ENCODE measurements around the gene CBX8. TPM values are rescaled to one million over a fixed set of nuclear protein-coding genes. Genes with fewer than 3 reads are reported as not detected.

CBX8 gene
- total RNA-seq, 2 experiments from 2014 or later = 8.6 to 9.4 TPM

DNA sequence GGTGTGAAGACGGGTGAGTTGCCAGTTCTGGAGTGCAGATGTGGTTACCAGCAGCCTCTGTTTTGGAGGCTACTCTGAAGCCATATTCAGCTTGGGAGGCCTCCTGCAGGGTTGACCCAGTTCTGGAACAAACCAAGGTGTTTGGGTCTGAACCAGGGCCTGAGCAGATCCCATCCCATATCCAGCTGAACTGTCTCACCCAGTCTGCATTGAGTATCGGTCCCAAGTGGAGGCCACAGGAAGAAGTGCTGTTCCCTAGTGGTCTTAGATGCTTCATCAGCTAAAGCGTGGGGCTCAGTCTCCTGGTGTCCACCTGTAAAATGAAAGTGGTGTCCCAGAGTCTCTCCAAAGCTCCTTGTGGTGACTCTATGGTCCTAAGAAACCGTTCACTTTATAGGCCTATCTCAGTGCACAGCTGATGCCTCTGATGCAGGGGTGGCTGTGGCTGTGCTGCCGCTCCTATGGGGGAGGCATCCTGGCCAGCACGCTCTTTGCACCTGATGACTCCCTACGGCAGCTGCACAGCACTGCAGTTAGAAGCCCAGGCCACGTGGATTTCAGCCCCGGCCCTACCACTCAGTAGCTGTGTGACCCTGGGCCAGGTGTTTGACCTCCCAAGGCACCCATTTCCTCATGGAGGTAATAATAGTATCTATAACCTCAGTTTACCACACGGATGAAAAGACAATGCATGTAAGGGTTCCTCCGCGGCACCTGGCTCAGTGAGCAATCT lies 21.3 kb upstream of the CBX8 start:
- Mint-ChIP-seq H3K4me3 (no peak overlapping the region), H3K27me3 (ENCODE audit: low read depth) (peaks cover 47% of the 10 kb centered on the region), H3K36me3 (ENCODE audit: low read depth) (peaks cover 2% of the 10 kb centered on the region), H3K4me1 (ENCODE audit: low read depth) (peaks cover 11% of the 10 kb centered on the region), H3K9me3 (ENCODE audit: insufficient read depth) (no peaks in the 10 kb centered on the region), H3K27ac (no peak overlapping the region)
- ATAC-seq = no peak
- ChIA-PET CTCF (interaction anchor here (1.0 to 4.2 kb wide), 10 partner anchors 15 to 152 kb away, joined by 3 to 15 read pairs (median 4); partner anchors contain the start of genes CBX4 and CBX8), POLR2A (interaction anchor here (0.6 to 2.1 kb wide), 4 partner anchors 17 to 24 kb away, joined by 3 to 12 read pairs (median 4); no protein-coding TSS in a partner anchor)
- no peak for DNase-seq

DNA sequence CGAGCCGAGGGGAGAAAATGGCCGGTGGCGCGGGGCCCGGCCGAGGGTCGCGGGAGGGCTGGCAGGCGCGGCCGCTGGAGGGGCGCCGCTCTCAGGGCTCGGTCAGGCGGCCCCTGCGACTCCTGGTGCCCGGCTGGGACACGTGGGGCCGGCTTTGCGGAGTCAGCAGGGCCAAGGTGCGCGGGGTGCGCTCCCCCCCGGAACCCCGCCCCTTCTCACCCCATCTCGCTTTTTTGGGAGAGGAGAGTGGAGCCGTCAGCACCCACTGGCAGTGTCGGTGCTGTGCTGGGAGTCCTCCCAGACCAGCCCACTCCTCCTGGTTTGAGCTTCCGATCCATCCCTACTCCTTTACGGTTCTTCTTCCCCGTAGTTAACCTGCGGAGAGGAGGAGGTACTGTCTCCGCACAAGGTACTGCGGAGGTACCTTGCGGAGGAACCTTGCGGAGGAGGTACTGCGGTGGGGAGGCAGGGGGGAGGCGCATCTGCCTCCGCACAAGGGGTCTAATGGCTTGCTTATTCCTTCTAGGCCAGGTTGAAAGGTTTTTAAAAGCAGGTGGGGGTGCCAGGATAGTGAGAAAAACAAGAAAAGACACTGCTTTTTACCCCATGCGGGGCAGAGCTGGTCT lies 19.1 kb upstream of the CBX8 start:
- ATAC-seq (no peak), DNase-seq (no peak)
- Mint-ChIP-seq H3K27ac (no peak overlapping the region), H3K36me3 (ENCODE audit: low read depth) (peaks cover 2% of the 10 kb centered on the region), H3K9me3 (ENCODE audit: insufficient read depth) (no peaks in the 10 kb centered on the region), H3K4me1 (ENCODE audit: low read depth) (peaks cover 22% of the 10 kb centered on the region), H3K27me3 (ENCODE audit: low read depth) (peaks cover 59% of the 10 kb centered on the region), H3K4me3 (no peak overlapping the region)
- ChIA-PET CTCF (interaction anchor here (4.2 kb wide), 1 partner anchor 19 kb away, joined by 15 read pairs; no protein-coding TSS in a partner anchor), POLR2A (interaction anchor here (0.6 kb wide), 1 partner anchor 191 kb away, joined by 3 read pairs; no protein-coding TSS in a partner anchor)

DNA sequence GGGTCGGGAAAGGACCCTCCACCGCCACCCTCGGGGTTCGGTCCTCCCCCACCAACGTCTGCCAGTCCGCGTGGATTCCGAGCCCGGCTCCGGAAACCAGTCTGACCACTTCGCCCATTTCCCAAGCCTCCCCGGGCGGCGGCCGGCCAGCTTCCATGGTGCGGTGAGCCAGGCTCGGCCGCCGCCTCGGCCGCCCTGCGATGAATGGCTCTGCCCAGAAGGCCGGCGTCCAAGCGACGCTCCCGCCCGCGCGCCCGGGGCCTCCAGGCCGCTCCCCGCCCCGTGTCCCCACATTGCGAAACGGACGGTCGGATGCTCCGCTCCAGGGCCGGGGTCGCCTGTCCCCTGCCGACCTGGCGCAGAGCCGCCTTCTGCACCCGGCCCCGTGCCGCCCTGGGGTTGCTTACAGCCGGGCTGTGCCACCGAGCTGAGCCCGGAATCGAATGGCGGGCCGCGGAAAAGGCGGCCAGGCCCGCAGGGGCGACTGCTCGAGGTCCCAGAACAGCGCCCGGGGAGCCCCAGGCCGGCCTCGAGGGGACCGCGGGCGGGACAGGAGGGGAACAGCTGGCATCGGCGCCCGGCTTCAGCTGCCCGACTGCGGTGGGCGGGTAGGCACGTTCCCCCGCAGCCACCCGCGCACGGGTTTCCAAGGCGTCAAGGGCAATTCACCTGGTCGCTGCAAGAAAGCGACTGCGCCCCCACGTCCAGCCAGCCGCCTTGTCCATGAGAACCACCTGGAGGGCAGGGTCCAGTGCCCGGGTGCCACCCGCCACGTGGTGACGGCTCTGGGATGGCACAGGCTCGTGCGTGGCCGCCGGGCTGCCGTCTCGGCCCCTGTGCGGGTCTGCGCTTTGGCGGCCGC lies 18.3 kb upstream of the CBX8 start:
- no peaks in the 10 kb centered on the region for H3K9me3 Mint-ChIP-seq (ENCODE audit: insufficient read depth)

DNA sequence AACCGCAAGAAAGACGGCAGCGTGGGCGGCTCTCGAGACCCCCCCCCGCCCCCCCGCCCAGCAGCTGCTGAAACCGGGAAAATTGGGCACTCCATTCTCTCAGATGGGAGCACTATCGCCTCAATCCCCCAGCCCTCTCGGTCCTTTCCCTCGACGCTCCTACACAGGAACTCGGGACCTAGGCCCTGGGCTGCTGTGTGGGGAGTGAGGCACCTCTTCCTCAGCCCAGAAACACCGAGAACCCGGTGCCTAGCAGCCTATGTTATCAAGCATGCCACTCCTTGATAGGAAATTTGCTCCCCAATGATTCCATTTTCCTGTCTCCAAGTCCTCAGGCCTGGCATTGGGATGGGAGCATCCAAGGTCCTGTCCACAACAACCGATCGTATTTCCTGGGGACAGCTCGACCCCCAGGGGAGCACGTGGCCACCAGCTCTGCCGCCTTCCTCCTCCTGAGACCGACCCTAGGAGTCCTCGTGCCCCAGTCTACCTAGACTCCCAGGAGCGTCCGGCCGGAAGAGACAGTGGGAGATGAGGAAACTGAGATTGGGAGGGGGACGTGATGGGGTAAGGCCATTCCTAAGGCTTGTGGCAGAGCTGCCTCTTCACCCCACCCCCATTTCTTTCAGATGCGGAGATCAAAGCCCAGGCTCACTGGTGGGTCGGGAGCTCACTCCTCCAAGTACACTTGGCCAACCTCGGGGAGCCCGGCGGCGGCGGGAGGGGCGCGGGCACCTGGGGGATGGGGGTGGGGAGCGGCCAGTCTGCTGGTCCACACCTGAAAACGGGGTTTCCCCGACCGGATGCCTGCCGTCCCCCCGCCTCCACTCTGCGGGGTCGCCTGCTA lies 17.5 kb upstream of the CBX8 start:
- POLR2A ChIA-PET = interaction anchor here (0.7 kb wide), 1 partner anchor 12 kb away, joined by 3 read pairs; no protein-coding TSS in a partner anchor
- Mint-ChIP-seq H3K4me1 (ENCODE audit: low read depth) (peaks cover 31% of the 10 kb centered on the region), H3K36me3 (ENCODE audit: low read depth) (peaks cover 2% of the 10 kb centered on the region), H3K27ac (no peak overlapping the region), H3K27me3 (ENCODE audit: low read depth) (peaks cover 58% of the 10 kb centered on the region), H3K9me3 (ENCODE audit: insufficient read depth) (no peaks in the 10 kb centered on the region), H3K4me3 (peak overlapping the region; percentile 43)
- ATAC-seq (no peak), DNase-seq (no peak)
- CTCF ChIA-PET = interaction anchor here (0.7 to 5.0 kb wide), 4 partner anchors 17 to 27 kb away, joined by 3 to 29 read pairs (median 3); partner anchors contain the start of genes CBX4 and CBX8

More for the DNA sequence above, 18.3 kb upstream of the CBX8 start:
- POLR2A ChIA-PET = interaction anchor here (0.6 kb wide), 1 partner anchor 191 kb away, joined by 3 read pairs; no protein-coding TSS in a partner anchor
- Mint-ChIP-seq H3K36me3 (ENCODE audit: low read depth) (peaks cover 2% of the 10 kb centered on the region), H3K4me1 (ENCODE audit: low read depth) (peaks cover 27% of the 10 kb centered on the region), H3K4me3 (no peak overlapping the region), H3K27me3 (ENCODE audit: low read depth) (peaks cover 63% of the 10 kb centered on the region), H3K27ac (no peak overlapping the region)
- DNase-seq (no peak), ATAC-seq (no peak)
- CTCF ChIA-PET = interaction anchor here (1.6 to 5.0 kb wide), 2 partner anchors 18 to 21 kb away, joined by 3 to 29 read pairs; partner anchors contain the start of gene CBX8

- ChIA-PET POLR2A (interaction anchor here (0.7 to 1.3 kb wide), 2 partner anchors 9 to 11 kb away, joined by 3 to 4 read pairs; no protein-coding TSS in a partner anchor), CTCF (interaction anchor here (0.7 to 10.5 kb wide), 7 partner anchors 10 to 266 kb away, joined by 3 to 94 read pairs (median 3); partner anchors contain the start of genes CBX4 and CBX8)
- ATAC-seq = no peak
- DNase-seq = no peak
- H3K36me3 Mint-ChIP-seq (ENCODE audit: low read depth) = peaks cover 2% of the 10 kb centered on the region
- H3K4me1 Mint-ChIP-seq (ENCODE audit: low read depth) = peaks cover 39% of the 10 kb centered on the region
- H3K27ac Mint-ChIP-seq = no peak overlapping the region
- peaks cover 59% of the 10 kb centered on the region for H3K27me3 Mint-ChIP-seq (ENCODE audit: low read depth)
- H3K4me3 Mint-ChIP-seq = no peak overlapping the region
- no peaks in the 10 kb centered on the region for H3K9me3 Mint-ChIP-seq (ENCODE audit: insufficient read depth)
Measured at GRCh38 chr17:79813297-79814126, 16.6 kb upstream of the CBX8 start.

- H3K4me3 Mint-ChIP-seq = peak overlapping the region; percentile 40
- peaks cover 39% of the 10 kb centered on the region for H3K4me1 Mint-ChIP-seq (ENCODE audit: low read depth)
- DNase-seq = no peak
- peaks cover 2% of the 10 kb centered on the region for H3K36me3 Mint-ChIP-seq (ENCODE audit: low read depth)
- no peak overlapping the region for H3K27ac Mint-ChIP-seq
- no peak for ATAC-seq
- H3K9me3 Mint-ChIP-seq (ENCODE audit: insufficient read depth) = no peaks in the 10 kb centered on the region
- CTCF ChIA-PET = interaction anchor here (1.0 to 10.5 kb wide), 9 partner anchors 9 to 267 kb away, joined by 3 to 94 read pairs (median 3); partner anchors contain the start of gene CBX4
- H3K27me3 Mint-ChIP-seq (ENCODE audit: low read depth) = peaks cover 61% of the 10 kb centered on the region
- POLR2A ChIA-PET = interaction anchor here (1.3 to 1.7 kb wide), 3 partner anchors 8 to 26 kb away, joined by 4 to 11 read pairs (median 6); partner anchors contain the start of gene CBX4
Measured at GRCh38 chr17:79812353-79813258, 15.7 kb upstream of the CBX8 start.

GRCh38 chr17:79811868-79812352 lies 15.0 kb upstream of the CBX8 start:
- ChIA-PET POLR2A (interaction anchor here (1.3 to 1.7 kb wide), 3 partner anchors 8 to 27 kb away, joined by 4 to 11 read pairs (median 6); partner anchors contain the start of gene CBX4), CTCF (interaction anchor here (0.7 to 10.5 kb wide), 12 partner anchors 9 to 182 kb away, joined by 3 to 94 read pairs (median 4); partner anchors contain the start of genes CBX4 and CBX8)
- Mint-ChIP-seq H3K36me3 (ENCODE audit: low read depth) (peaks cover 2% of the 10 kb centered on the region), H3K4me3 (peak overlapping the region; percentile 36), H3K27me3 (ENCODE audit: low read depth) (peaks cover 63% of the 10 kb centered on the region), H3K4me1 (ENCODE audit: low read depth) (peaks cover 39% of the 10 kb centered on the region), H3K27ac (no peak overlapping the region), H3K9me3 (ENCODE audit: insufficient read depth) (no peaks in the 10 kb centered on the region)
- no peak for ATAC-seq
- DNase-seq = peak; percentile 20

DNA sequence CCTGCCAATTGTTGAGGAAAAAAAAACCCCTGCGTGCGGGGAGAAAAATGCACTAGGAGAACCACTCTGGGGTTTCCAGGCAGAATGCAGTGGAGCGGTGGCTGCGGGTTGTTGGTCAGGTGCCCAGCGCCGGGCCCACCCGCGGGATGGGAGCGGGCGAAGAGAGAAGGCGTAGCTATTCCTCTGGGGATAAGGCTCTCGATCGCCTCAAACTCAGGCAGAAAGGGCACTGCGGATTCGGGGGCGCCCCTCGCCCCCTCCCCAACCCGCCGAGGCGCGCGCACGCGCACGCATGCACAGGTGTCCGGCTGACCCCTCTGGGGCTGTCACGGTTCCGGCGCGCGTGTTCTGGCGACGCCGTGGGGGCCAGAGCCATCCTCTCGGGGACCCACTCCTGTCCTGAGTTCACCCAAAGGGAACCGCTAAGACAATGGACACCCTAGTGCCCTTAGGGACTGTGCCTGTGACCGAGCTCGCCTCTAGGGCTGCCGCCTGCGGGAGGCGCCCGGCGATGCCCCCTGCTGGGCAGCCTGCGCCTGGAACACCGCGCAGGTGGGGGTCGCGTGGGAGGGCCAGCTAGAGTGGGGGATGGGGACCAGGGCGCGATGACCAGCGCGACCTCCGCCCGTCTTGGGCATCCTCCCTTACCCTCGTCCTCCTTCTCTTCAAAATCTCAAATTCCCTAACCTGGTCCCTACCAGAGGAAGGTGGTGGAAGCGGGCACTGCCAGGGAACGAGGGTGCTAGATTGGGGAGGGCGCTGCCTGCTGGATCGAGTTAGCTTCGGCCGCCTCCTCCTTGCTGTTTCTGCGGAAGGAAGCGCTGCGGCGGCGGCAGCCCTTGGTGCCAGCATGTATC lies 14.4 kb upstream of the CBX8 start:
- ATAC-seq = no peak
- ChIA-PET CTCF (interaction anchor here (0.7 to 10.5 kb wide), 17 partner anchors 10 to 182 kb away, joined by 3 to 94 read pairs (median 4); partner anchors contain the start of genes CBX4 and CBX8), POLR2A (interaction anchor here (0.8 to 1.7 kb wide), 3 partner anchors 14 to 28 kb away, joined by 3 to 11 read pairs (median 6); partner anchors contain the start of genes CBX4 and CBX8)
- Mint-ChIP-seq H3K4me3 (peak overlapping the region; percentile 36), H3K9me3 (ENCODE audit: insufficient read depth) (no peaks in the 10 kb centered on the region), H3K4me1 (ENCODE audit: low read depth) (peaks cover 39% of the 10 kb centered on the region), H3K36me3 (ENCODE audit: low read depth) (peaks cover 2% of the 10 kb centered on the region), H3K27ac (no peak overlapping the region), H3K27me3 (ENCODE audit: low read depth) (peaks cover 63% of the 10 kb centered on the region)
- peak; percentile 62 for DNase-seq
